Mesenchymal stem cell (in vitro differentiated cells and primary cell): Measurements from ENCODE around the gene KYNU.
A peak's percentile ranks its signal among the peaks of the same experiment; 100 is the strongest.
"Not testable (repeated sequence)": the region's sequence is repeated elsewhere in the genome, so short reads cannot be mapped to it uniquely, and the experiment has no call there.

ENCODE experiments used
- DNase-seq: peaks from one replicate; pipeline ENCODE4 v3.0.0-alpha.2; 2013
- H2AFZ ChIP-seq: one replicate; pipeline ENCODE4 v1.6.1; 2013; ENCODE audit warnings: low read depth, mild to moderate bottlenecking, control low read depth, inconsistent platforms, low read length, moderate library complexity
- H2AK5ac ChIP-seq: 2 replicates; pipeline ENCODE4 v1.6.1; 2013; ENCODE audit warnings: low read length, moderate library complexity, mild to moderate bottlenecking, inconsistent platforms; ENCODE audit not compliant: severe bottlenecking
- H2BK120ac ChIP-seq: one replicate; pipeline ENCODE4 v1.6.1; 2013; ENCODE audit warnings: low read depth, mild to moderate bottlenecking, inconsistent platforms, low read length, moderate library complexity
- H2BK12ac ChIP-seq, 2 experiments: one replicate each; pipeline ENCODE4 v1.6.1; 2013; ENCODE audit warnings: inconsistent platforms in 2 of 2, low read length in 2 of 2, mild to moderate bottlenecking in 2 of 2, moderate library complexity in 2 of 2, control low read depth in 1 of 2
- H2BK15ac ChIP-seq: one replicate; pipeline ENCODE4 v1.6.1; 2013; ENCODE audit warnings: mild to moderate bottlenecking, low read depth, inconsistent platforms; ENCODE audit not compliant: poor library complexity, severe bottlenecking
- H2BK5ac ChIP-seq: 2 replicates; pipeline ENCODE4 v1.6.1; 2013; ENCODE audit warnings: low read depth, mild to moderate bottlenecking, low read length, control low read depth, inconsistent platforms; ENCODE audit not compliant: poor library complexity, severe bottlenecking
- H3K14ac ChIP-seq, 2 experiments: one replicate each; pipeline ENCODE4 v1.6.1; 2013; ENCODE audit warnings: inconsistent platforms in 2 of 2, low read length in 2 of 2, control low read depth in 1 of 2, mild to moderate bottlenecking in 1 of 2, moderate library complexity in 1 of 2
- H3K18ac ChIP-seq, 2 experiments: one replicate each; pipeline ENCODE4 v1.6.1; 2013; ENCODE audit warnings: inconsistent platforms in 2 of 2, low read length in 2 of 2, control low read depth in 1 of 2, low read depth in 1 of 2, mild to moderate bottlenecking in 1 of 2
- H3K23ac ChIP-seq, 2 experiments: one replicate each; pipeline ENCODE4 v1.6.1; 2013; ENCODE audit warnings: inconsistent platforms in 2 of 2, low read length in 2 of 2, mild to moderate bottlenecking in 2 of 2, moderate library complexity in 2 of 2, control low read depth in 1 of 2
- H3K27ac ChIP-seq: 2 replicates; pipeline ENCODE4 v1.5.1; 2013; ENCODE audit warnings: mild to moderate bottlenecking, moderate library complexity, low read length, control low read depth, inconsistent platforms; ENCODE audit not compliant: poor library complexity, severe bottlenecking
- H3K27me3 ChIP-seq, 2 experiments: 2 replicates each; pipeline versions ENCODE4 v1.6.1 to v1.7.0; 2013; ENCODE audit warnings: low read length in 2 of 2, mild to moderate bottlenecking in 2 of 2, moderate library complexity in 2 of 2, control low read depth in 1 of 2, inconsistent platforms in 1 of 2; ENCODE audit not compliant: control insufficient read depth in 1 of 2, insufficient read depth in 1 of 2
- H3K36me3 ChIP-seq, 2 experiments: 2 replicates each; pipeline versions ENCODE4 v1.6.1 to v1.7.0; 2013; ENCODE audit warnings: low read length in 2 of 2, control low read depth in 1 of 2, inconsistent platforms in 1 of 2, low read depth in 1 of 2, mild to moderate bottlenecking in 1 of 2; ENCODE audit not compliant: insufficient read depth in 2 of 2, control insufficient read depth in 1 of 2
- H3K4ac ChIP-seq, 2 experiments: one replicate each; pipeline ENCODE4 v1.6.1; 2013; ENCODE audit warnings: inconsistent platforms in 2 of 2, low read length in 2 of 2, mild to moderate bottlenecking in 2 of 2, moderate library complexity in 2 of 2, control low read depth in 1 of 2, low read depth in 1 of 2
- H3K4me1 ChIP-seq: 2 replicates; pipeline ENCODE4 v1.6.1; 2013; ENCODE audit warnings: low read depth, low read length, control low read depth; ENCODE audit not compliant: control insufficient read depth, insufficient read depth
- H3K4me2 ChIP-seq: 2 replicates; pipeline ENCODE4 v1.6.1; 2013; ENCODE audit warnings: low read length, mild to moderate bottlenecking, inconsistent platforms; ENCODE audit not compliant: poor library complexity, severe bottlenecking
- H3K4me3 ChIP-seq, 2 experiments: 2 replicates each; pipeline versions ENCODE4 v1.5.1 to v1.7.0; 2013; ENCODE audit warnings: low read length in 2 of 2, mild to moderate bottlenecking in 2 of 2, control low read depth in 1 of 2, low read depth in 1 of 2; ENCODE audit not compliant: insufficient read depth in 1 of 2
- H3K79me1 ChIP-seq: replicated peaks from 2 replicates; pipeline ENCODE4 v1.6.1; 2013; ENCODE audit warnings: mild to moderate bottlenecking, control low read depth, low read length, inconsistent platforms; ENCODE audit not compliant: poor library complexity, severe bottlenecking
- H3K9ac ChIP-seq: 2 replicates; pipeline ENCODE4 v1.7.0; 2013; ENCODE audit warnings: mild to moderate bottlenecking, low read length, moderate library complexity
- H3K9me3 ChIP-seq: 2 replicates; pipeline ENCODE4 v1.7.0; 2013; ENCODE audit warnings: mild to moderate bottlenecking, low read length; ENCODE audit not compliant: control insufficient read depth
- H4K8ac ChIP-seq: one replicate; pipeline ENCODE4 v1.6.1; 2013; ENCODE audit warnings: inconsistent platforms, mild to moderate bottlenecking, low read length, moderate library complexity
- H4K91ac ChIP-seq: one replicate; pipeline ENCODE4 v1.6.1; 2013; ENCODE audit warnings: mild to moderate bottlenecking, low read length, inconsistent platforms
- WGBS: methylation state at CpG from one replicate; pipeline ENCODE4 v1.1.7; 2013; ENCODE audit warnings: mixed read lengths; 5-methylcytosine and 5-hydroxymethylcytosine counted together

KYNU gene

GRCh38 chr2:142862847-142863246 is 14.6 kb upstream of the KYNU start:
- 85% methylated on average over 4 of the region's 5 CpGs for WGBS
- H3K9me3 ChIP-seq: no peaks in the 10 kb centered on the region

GRCh38 chr2:142863485-142863961 is 13.9 kb upstream of the KYNU start:
- Histone ChIP-seq H3K23ac (no peak overlapping the region), H2AFZ (no peak overlapping the region), H2BK120ac (no peak overlapping the region), H3K4me3 (no peak overlapping the region), H4K8ac (no peak overlapping the region), H3K4me1 (peaks cover 1% of the 10 kb centered on the region), H4K91ac (no peak overlapping the region), H3K14ac (no peak overlapping the region), H3K27ac (no peak overlapping the region), H3K27me3 (no peaks in the 10 kb centered on the region), H3K4ac (no peak overlapping the region), H2BK12ac (no peak overlapping the region), H3K36me3 (no peaks in the 10 kb centered on the region), H3K18ac (no peak overlapping the region), H3K9me3 (no peaks in the 10 kb centered on the region), H3K4me2 (no peak overlapping the region), H3K9ac (no peak overlapping the region), H3K79me1 (no peaks in the 10 kb centered on the region), H2AK5ac (no peak overlapping the region), H2BK5ac (no peak overlapping the region), H2BK15ac (no peak overlapping the region)
- DNase-seq: peak; percentile 93
- WGBS: 1% methylated on average over 2 of the region's 2 CpGs

More at GRCh38 chr2:142862847-142863246, 14.6 kb upstream of the KYNU start:
- Histone ChIP-seq H3K79me1 (no peaks in the 10 kb centered on the region), H3K36me3 (no peaks in the 10 kb centered on the region), H3K9ac (no peak overlapping the region), H3K4me3 (no peak overlapping the region), H3K4me1 (peaks cover 1% of the 10 kb centered on the region), H3K18ac (no peak overlapping the region), H3K27ac (no peak overlapping the region), H4K91ac (no peak overlapping the region), H3K4ac (no peak overlapping the region), H2BK15ac (no peak overlapping the region), H2BK12ac (peak overlapping the region in 1 of 2 experiments; percentile 49), H2AK5ac (no peak overlapping the region), H2BK5ac (no peak overlapping the region), H3K14ac (no peak overlapping the region), H3K27me3 (no peaks in the 10 kb centered on the region), H2AFZ (no peak overlapping the region), H2BK120ac (no peak overlapping the region), H3K4me2 (no peak overlapping the region), H4K8ac (no peak overlapping the region), H3K23ac (no peak overlapping the region)
- no peak for DNase-seq

- not testable (repeated sequence) for H2BK12ac ChIP-seq, H3K18ac ChIP-seq, H3K36me3 ChIP-seq, H2AFZ ChIP-seq, H3K4me1 ChIP-seq, H3K27ac ChIP-seq, H2BK5ac ChIP-seq, H3K4me2 ChIP-seq, H3K23ac ChIP-seq, H3K9me3 ChIP-seq, H3K4ac ChIP-seq, H4K91ac ChIP-seq, H2AK5ac ChIP-seq, H2BK15ac ChIP-seq, H3K4me3 ChIP-seq, H3K79me1 ChIP-seq, H3K9ac ChIP-seq, H3K27me3 ChIP-seq, H4K8ac ChIP-seq, H3K14ac ChIP-seq, DNase-seq, H2BK120ac ChIP-seq
- WGBS: no CpG with 5 or more reads among the region's 2 CpGs
Observed at GRCh38 chr2:142864605-142865004, 12.9 kb upstream of the KYNU start.

- Histone ChIP-seq H2AFZ (no peak overlapping the region), H3K18ac (no peak overlapping the region), H2BK15ac (no peak overlapping the region), H3K36me3 (no peaks in the 10 kb centered on the region), H2AK5ac (no peak overlapping the region), H3K79me1 (no peaks in the 10 kb centered on the region), H3K27ac (no peak overlapping the region), H3K14ac (no peak overlapping the region), H3K4me1 (peaks cover 1% of the 10 kb centered on the region), H3K27me3 (no peaks in the 10 kb centered on the region), H3K4me2 (no peak overlapping the region), H3K4ac (no peak overlapping the region), H2BK12ac (no peak overlapping the region), H4K91ac (no peak overlapping the region), H3K4me3 (peak overlapping the region in 1 of 2 experiments; percentile 62), H2BK120ac (no peak overlapping the region), H3K9ac (peak overlapping the region; percentile 81), H4K8ac (no peak overlapping the region), H3K23ac (no peak overlapping the region), H3K9me3 (no peaks in the 10 kb centered on the region), H2BK5ac (no peak overlapping the region)
- peak; percentile 48 for DNase-seq
- WGBS: 96% methylated on average over 1 of the region's 1 CpG
Observed at GRCh38 chr2:142865924-142866323, 11.5 kb upstream of the KYNU start.
